IPS-18c (cell line): Measurements from ENCODE around the gene TMEM54.

Source experiments
- H3K4me3 ChIP-seq: 2 replicates; pipeline ENCODE4 v1.7.0; 2013; ENCODE audit warnings: low read depth, mild to moderate bottlenecking, low read length, moderate library complexity; ENCODE audit not compliant: insufficient read depth
- H3K9me3 ChIP-seq: one replicate; pipeline ENCODE4 v1.6.1; 2013; ENCODE audit warnings: mild to moderate bottlenecking, low read length, moderate library complexity; ENCODE audit not compliant: control insufficient read depth, insufficient read depth

Gene TMEM54

GRCh38 chr1:32876341-32877210 lies 24.6 kb downstream of the TMEM54 start:
- H3K4me3 ChIP-seq: peak overlapping the region; percentile 28
- no peaks in the 10 kb centered on the region for H3K9me3 ChIP-seq

GRCh38 chr1:32874860-32875752 lies 26.1 kb downstream of the TMEM54 start:
- Histone ChIP-seq H3K4me3 (no peak overlapping the region), H3K9me3 (no peaks in the 10 kb centered on the region)

GRCh38 chr1:32873484-32873883 lies 27.7 kb downstream of the TMEM54 start:
- Histone ChIP-seq H3K9me3 (no peaks in the 10 kb centered on the region), H3K4me3 (no peak overlapping the region)

GRCh38 chr1:32872192-32872460 lies 29.1 kb downstream of the TMEM54 start:
- Histone ChIP-seq H3K4me3 (no peak overlapping the region; the same call in 1 of the 2 replicates), H3K9me3 (no peaks in the 10 kb centered on the region)

- no peaks in the 10 kb centered on the region for H3K9me3 ChIP-seq
- H3K4me3 ChIP-seq: peak overlapping the region; percentile 57
These were observed 29.6 kb downstream of the TMEM54 start for GRCh38 chr1:32871364-32872191.

GRCh38 chr1:32870615-32871363 lies 30.4 kb downstream of the TMEM54 start, which contains the start of gene FNDC5:
FNDC5 (minus strand) TSS chr1:32870912.
- Histone ChIP-seq H3K4me3 (peak within 1 kb of the TSS; percentile 57), H3K9me3 (no peaks in the 10 kb centered on the region)

- Histone ChIP-seq H3K9me3 (no peaks in the 10 kb centered on the region), H3K4me3 (peak overlapping the region; percentile 53)
These were observed 31.1 kb downstream of the TMEM54 start for GRCh38 chr1:32869923-32870614.

- Histone ChIP-seq H3K9me3 (no peaks in the 10 kb centered on the region), H3K4me3 (no peak overlapping the region)
These were observed 32.3 kb downstream of the TMEM54 start for GRCh38 chr1:32868806-32869455.

GRCh38 chr1:32868085-32868484 lies 33.1 kb downstream of the TMEM54 start:
- no peaks in the 10 kb centered on the region for H3K9me3 ChIP-seq
- no peak overlapping the region for H3K4me3 ChIP-seq

- Histone ChIP-seq H3K9me3 (no peaks in the 10 kb centered on the region), H3K4me3 (no peak overlapping the region)
These were observed 33.5 kb downstream of the TMEM54 start for GRCh38 chr1:32867671-32868070.

GRCh38 chr1:32867151-32867550 lies 34.0 kb downstream of the TMEM54 start:
- H3K9me3 ChIP-seq: no peaks in the 10 kb centered on the region
- no peak overlapping the region for H3K4me3 ChIP-seq

GRCh38 chr1:32865639-32866405 lies 35.4 kb downstream of the TMEM54 start:
- no peaks in the 10 kb centered on the region for H3K9me3 ChIP-seq
- no peak overlapping the region for H3K4me3 ChIP-seq

- Histone ChIP-seq H3K9me3 (no peaks in the 10 kb centered on the region), H3K4me3 (no peak overlapping the region)
These were observed 36.7 kb downstream of the TMEM54 start for GRCh38 chr1:32864375-32865019.

GRCh38 chr1:32863881-32864245 lies 37.3 kb downstream of the TMEM54 start:
- H3K9me3 ChIP-seq: no peaks in the 10 kb centered on the region
- H3K4me3 ChIP-seq: no peak overlapping the region
